ENCODE measurements around the gene MAP1A. TPM values are rescaled to one million over a fixed set of nuclear protein-coding genes. Genes with fewer than 3 reads are reported as not detected.

Gene MAP1A
- total RNA-seq, 1 donor from 2014 or later, result 13.9 TPM

- DNase-seq (ENCODE audit: low spot score in 2 of 2, unreplicated experiment in 2 of 2), result no peak
- Mint-ChIP-seq H3K27ac (no peak overlapping the region), H3K9me3 (peaks cover 4% of the 10 kb centered on the region), H3K36me3 (peaks cover 17% of the 10 kb centered on the region), H3K27me3 (ENCODE audit: low read depth) (no peaks in the 10 kb centered on the region), H3K4me1 (no peaks in the 10 kb centered on the region), H3K4me3 (no peak overlapping the region)
- TF ChIP-seq CTCF (IDR thresholded peaks at IDR 0.05; ENCODE audit: unreplicated experiment), result no peak
Observed at GRCh38 chr15:43538091-43538490, 20.7 kb downstream of the MAP1A start.

- DNase-seq (ENCODE audit: low spot score in 2 of 2, unreplicated experiment in 2 of 2), result no peak
- no peak for TF ChIP-seq CTCF (IDR thresholded peaks at IDR 0.05; ENCODE audit: unreplicated experiment)
- H3K27me3 Mint-ChIP-seq (ENCODE audit: low read depth), result no peaks in the 10 kb centered on the region
- no peak overlapping the region for H3K27ac Mint-ChIP-seq
- H3K9me3 Mint-ChIP-seq, result peaks cover 8% of the 10 kb centered on the region
- H3K36me3 Mint-ChIP-seq, result peaks cover 15% of the 10 kb centered on the region
- no peak overlapping the region for H3K4me3 Mint-ChIP-seq
- H3K4me1 Mint-ChIP-seq, result no peaks in the 10 kb centered on the region
Observed at GRCh38 chr15:43541785-43542184, 24.4 kb downstream of the MAP1A start.

GRCh38 chr15:43544266-43544665 is 26.9 kb downstream of the MAP1A start:
- H3K27ac Mint-ChIP-seq, result no peak overlapping the region
- H3K4me1 Mint-ChIP-seq, result no peaks in the 10 kb centered on the region
- H3K4me3 Mint-ChIP-seq, result no peak overlapping the region
- no peaks in the 10 kb centered on the region for H3K27me3 Mint-ChIP-seq (ENCODE audit: low read depth)
- no peak for TF ChIP-seq CTCF (IDR thresholded peaks at IDR 0.05; ENCODE audit: unreplicated experiment)
- DNase-seq (ENCODE audit: low spot score in 2 of 2, unreplicated experiment in 2 of 2), result no peak
- H3K36me3 Mint-ChIP-seq, result peaks cover 27% of the 10 kb centered on the region
- peaks cover 18% of the 10 kb centered on the region for H3K9me3 Mint-ChIP-seq

GRCh38 chr15:43545426-43545825 is 28.0 kb downstream of the MAP1A start:
- Mint-ChIP-seq H3K27ac (no peak overlapping the region), H3K4me1 (no peaks in the 10 kb centered on the region), H3K27me3 (ENCODE audit: low read depth) (no peaks in the 10 kb centered on the region)

GRCh38 chr15:43547539-43547938 is 30.1 kb downstream of the MAP1A start:
- Mint-ChIP-seq H3K4me1 (no peaks in the 10 kb centered on the region), H3K4me3 (no peak overlapping the region), H3K27ac (no peak overlapping the region), H3K9me3 (peaks cover 18% of the 10 kb centered on the region), H3K36me3 (peaks cover 29% of the 10 kb centered on the region), H3K27me3 (ENCODE audit: low read depth) (no peaks in the 10 kb centered on the region)
- no peak for DNase-seq (ENCODE audit: low spot score in 2 of 2, unreplicated experiment in 2 of 2)
- no peak for TF ChIP-seq CTCF (IDR thresholded peaks at IDR 0.05; ENCODE audit: unreplicated experiment)

More at GRCh38 chr15:43545426-43545825, 28.0 kb downstream of the MAP1A start:
- no peak for TF ChIP-seq CTCF (IDR thresholded peaks at IDR 0.05; ENCODE audit: unreplicated experiment)
- Mint-ChIP-seq H3K9me3 (peaks cover 18% of the 10 kb centered on the region), H3K36me3 (peaks cover 27% of the 10 kb centered on the region), H3K4me3 (no peak overlapping the region)
- DNase-seq (ENCODE audit: low spot score in 2 of 2, unreplicated experiment in 2 of 2), result no peak
